Inferior parietal cortex (tissue), 1 donor: ENCODE measurements around the gene ADAMTS7.
A peak's percentile ranks its signal among the peaks of the same experiment; 100 is the strongest.
"Not testable (repeated sequence)": the region's sequence is repeated elsewhere in the genome, so short reads cannot be mapped to it uniquely, and the experiment has no call there.

Source experiments
- DNase-seq: peaks from one replicate; pipeline ENCODE4 v3.0.0-alpha.2; 2016; ENCODE audit errors: extremely low spot score

The ADAMTS7 gene

DNA sequence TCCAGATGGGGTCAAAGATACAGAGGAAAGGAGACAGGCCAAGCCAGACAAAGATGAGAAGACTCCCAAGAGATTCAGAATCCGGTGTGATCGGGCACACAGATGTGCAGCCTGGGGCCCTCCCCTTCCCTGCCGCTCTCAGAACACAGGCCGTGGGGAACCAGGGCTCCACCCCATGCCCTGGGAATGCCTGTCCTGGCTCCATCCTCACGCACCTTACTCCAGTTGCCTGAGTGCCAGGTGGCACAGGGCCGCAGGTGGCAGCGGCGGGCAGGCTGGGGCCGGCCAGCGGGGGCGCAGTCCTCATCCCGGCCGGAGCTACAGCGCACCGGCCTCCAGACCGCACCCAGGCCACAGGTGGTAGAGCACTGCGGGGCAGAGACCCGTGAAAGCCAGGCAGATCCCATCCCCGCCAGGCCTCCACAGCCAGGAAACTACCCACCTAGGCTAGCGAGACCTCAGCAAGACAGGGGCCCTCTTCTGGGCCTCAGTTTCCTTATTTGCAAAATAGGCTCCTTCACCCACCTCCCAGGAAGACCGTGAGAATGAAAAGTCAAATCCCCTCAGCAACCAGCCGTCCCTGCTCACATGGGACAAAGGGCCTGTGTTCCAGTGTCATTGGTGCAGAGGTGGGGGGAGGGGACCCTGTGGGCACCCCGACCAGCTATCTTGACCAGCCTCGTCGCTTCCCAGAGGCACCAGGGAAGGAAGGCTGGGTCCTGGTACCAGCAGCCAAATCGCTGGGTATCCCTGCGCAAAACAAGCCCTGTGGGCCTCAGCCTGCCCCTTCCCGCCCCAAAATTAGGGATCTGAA is 46.7 kb downstream of the ADAMTS7 start:
- DNase-seq, result not testable (repeated sequence)

DNA sequence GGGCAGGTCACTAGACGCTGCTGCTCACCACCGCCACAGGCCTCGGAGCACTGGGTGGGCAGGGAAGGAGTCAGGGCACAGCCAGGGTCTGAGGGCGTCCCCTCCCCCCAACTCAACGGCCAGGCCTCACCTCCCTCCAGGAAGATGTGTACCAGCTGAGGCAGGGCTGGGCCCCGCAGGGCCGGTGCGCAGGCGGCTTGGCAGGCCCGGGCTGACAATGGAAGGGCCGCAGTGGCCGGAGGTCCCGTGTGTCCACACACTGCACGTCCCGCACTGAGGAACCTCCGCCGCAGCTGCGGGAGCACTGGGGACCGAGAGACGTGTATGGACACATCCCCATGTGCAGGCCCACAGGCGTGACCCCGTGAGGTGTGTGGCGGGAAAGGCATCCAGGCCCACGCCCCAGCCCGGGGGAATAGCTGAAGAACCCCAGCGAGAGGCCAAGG is 47.4 kb downstream of the ADAMTS7 start:
- no peak for DNase-seq

DNA sequence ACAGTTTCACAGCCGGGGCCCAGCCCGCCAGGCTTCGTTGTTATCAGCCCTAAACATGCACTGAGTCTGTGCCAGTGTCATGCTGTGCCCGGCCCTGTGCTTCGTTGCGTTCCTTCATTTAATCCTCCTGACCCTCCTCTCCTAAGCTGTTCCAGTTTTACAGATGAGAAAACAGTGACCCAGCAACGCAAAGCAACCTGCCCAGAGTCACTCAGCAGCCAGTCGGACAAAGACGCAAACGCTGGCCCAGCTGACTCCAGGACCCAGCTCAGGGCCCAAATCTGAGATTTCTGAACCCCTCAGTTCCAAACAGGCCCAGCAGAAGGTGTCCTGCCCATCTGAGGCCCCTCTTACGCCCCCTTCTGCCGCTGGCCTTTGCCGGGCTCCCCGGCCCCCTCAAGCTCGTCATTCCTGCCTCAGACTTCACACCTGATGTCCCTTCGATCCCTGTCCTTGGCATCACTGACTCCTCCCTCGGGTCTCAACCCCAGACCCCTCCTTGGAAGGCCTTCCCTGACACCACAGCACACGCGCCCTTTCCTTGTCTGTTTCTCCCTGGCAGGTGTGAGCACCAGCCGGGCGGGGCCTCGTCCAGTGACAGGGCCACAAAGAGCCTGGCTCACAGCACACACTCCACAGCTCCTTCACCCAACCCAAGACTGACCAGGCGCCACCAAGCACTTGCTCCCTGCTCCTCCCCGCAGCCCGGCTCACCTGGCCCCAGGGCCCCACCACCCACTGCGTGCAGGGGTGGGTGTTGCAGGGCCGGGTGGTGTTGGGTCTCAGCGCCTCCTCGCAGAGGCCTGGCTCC is 48.1 kb downstream of the ADAMTS7 start:
- DNase-seq, result no peak

DNA sequence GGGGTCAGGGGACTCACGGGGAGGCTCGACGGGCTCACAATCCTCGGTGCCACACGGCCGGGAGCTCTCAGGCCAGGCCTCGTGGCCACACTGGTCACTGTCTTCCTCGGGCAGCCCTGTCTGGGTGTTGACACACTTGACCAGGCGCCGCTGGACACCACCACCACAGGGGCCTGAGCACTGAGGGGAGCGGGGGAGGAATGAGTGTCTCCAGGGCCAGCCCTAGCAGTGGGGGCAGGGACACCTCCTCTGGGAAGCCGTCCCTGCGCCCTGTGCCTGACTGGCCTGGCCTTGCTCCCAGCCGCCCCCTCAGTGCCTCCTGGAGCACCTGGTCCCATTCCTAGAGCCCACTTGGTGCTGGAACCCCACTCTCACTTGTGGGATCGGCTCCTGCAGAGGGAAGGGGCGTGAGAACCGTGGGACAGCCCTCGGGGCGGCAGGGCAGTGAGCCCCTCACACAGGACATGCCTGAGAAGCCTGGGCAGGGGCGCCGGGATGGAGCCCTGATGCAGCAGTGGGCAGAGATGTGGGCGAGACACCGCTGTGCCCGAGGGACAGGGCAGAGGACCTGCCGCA is 48.8 kb downstream of the ADAMTS7 start:
- not testable (repeated sequence) for DNase-seq

DNA sequence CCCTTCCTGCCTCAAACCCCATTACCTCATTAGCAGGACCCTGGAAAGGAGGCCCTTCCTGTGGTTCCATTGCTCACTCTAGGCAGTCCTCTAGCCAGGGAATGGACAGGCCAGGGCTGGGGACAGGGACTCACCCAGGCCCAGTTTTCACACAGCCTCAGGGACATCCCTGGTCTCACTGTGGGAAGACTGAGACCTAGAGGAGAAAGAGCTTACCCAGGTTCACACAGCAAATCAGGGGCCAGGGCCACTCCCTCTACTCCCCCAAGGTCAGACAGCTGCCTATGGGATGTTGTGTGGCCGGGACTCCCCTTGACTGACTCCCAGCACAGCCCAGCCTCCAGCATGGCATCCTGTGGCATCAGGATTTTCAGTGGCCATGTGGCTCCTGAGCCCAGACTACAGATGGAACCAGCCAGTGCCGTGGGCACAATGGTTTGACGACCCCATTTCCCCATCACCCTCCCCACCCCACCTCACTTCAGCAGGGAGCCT is 49.3 kb downstream of the ADAMTS7 start:
- no peak for DNase-seq

DNA sequence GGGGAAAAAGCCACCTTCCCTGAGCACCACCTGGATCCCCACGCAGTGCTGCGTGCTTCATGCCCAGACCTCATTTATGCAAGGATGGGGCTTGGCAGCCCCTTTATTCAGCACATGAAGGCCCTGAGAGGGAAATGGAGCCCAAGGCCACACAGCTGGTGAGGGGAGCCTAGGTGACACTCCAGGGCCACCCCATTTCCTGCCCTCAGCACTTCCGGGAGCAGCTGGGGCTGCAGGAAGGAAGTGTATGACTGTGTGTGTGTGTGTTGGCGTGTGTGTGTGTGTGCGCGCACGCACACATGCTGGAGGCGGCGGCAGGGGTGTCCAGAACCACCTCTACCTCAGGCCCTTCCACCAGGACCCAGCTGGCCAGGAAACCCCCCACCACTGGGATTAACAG is 49.8 kb downstream of the ADAMTS7 start:
- DNase-seq, result not testable (repeated sequence)

DNA sequence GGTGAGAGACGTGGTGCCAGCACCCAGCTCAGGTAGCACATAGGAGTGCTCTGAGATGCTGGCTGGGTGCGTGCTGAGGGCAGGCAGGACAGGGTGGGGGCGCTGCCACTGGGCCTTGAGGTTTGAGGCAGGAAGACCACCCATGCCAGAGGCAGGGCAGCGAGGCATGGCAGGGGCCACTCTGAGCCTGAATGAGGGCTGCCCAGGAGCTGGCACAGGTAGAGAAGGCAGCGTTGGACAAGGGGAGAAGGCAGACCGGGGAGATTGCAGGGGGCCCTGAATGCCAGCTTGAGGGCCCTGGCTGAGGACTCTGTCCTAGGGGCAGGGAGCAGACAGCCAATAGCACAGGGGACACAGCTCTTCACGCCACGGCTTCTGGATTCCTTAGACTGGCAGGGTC is 50.2 kb downstream of the ADAMTS7 start:
- DNase-seq, result no peak

DNA sequence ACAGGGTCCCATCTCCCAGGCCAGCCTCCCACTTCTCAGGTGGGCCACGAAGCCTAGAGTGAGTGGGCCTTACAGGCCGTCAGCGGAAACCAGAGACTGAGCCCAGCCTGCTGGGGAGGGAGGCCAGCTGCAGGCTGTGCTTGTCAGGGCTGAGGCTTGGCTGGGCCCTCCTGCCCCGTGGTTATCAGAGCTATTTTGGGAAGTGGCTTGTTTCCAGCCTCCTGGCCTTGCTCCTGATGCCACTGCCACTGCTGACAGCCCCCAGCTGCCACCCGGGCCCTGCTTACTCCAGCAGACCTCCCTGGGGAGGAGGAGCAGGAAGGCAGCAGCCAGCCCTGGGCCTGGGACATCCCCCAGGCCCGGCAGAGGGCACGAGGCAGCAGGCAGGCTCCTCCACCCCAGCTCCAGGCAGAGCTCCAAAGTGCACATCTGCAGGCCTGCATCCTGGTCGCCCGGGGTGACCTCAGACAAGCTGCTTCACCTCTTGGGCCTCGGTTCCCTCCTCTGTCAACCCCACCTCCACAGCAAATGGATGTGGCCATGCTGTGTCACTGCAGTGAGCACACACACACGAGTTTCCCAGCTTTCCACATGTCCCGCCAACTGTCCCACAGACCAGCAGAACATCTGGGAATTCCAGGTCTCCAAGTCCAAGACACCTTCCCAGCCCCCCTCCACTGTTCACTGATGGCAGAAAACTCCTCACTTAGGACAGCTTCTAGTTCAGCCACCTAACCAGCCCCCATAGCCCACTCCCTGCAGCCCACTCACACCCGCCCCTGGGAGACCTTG is 51.0 kb downstream of the ADAMTS7 start:
- DNase-seq, result not testable (repeated sequence)

DNA sequence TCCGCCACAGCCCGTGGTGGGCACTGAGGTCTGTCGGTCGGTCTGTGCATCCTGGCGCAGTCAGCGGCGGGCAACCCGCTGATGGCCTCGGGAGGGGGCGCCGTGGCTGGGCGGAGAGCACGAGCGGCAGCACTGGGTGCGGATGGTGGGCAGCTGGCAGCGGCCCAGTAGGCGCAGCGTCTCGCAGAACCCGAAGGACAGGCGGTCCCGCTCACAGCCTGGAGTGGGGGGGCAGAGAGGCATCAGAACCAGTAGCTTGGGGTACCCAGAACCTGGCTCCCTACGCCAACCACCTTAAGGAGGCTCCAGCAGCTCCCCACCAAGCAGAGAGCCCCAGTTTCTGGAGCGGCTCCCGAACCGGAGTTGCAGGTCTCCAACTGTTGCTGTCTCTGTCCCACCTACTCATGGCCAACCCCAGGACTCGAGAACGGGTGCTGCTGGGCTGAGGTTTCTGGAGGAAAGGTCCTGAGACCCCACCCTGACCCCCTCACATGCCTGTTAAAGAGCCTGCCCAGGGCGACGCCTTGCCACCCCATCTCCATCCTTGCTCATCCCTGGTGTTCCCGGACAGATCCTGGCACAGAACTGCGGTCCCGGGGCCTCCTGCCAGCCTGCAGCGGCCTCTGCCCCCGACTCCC is 51.8 kb downstream of the ADAMTS7 start:
- DNase-seq, result not testable (repeated sequence)

DNA sequence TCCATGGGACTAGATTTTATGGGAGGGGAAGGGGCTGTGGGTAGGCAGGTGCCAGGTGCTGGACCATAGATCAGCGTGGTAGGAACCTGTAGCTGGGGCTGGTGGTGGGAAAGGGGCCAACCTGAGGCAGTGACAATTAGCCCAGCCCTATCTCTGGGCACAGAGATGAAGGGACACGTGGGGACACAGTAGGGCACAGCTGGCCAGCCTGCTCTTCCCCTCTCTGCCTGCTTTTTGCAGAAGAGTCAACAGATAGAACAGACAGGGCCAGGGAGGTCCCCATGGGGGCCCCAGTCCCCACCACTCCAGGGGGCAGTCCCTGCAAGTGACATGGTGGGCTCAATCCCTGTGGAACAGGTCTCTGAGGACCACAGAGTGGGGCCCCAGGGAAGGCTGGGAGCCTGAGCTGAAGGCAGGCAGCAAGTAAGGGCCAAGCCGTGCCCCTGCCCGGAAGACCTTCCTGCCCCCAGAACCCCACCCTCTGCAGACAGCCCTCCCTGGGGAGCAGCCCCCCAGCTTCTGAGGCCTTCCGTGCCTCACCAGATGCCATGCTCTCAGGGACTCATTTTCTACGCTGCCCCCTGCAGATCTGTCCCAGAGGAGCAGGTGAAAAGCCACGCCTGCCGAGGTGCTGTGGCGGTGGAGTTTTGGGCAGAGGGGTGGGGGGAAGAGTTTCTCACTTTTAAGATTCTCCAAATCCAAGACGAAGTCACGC is 52.6 kb downstream of the ADAMTS7 start:
- DNase-seq, result not testable (repeated sequence)

DNA sequence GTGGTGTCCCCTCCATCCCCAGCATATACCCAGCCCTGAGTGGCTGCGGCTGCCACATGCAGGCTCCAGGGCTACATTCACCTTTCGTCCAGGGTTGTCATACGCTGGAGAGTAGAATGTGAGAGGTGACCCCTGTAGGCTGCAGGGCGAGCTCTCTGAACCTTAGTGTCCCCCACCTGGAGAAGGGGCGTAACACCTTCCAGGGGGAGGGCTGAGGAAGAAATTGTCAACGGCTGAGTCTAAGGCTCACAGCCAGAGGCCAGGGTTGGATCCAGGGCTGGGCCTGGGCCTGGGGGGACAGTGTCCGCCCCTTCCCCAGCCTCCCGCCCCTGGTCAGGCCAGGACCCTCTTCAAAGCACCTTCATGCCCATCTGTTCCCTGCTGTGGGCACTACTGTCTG is 53.2 kb downstream of the ADAMTS7 start:
- not testable (repeated sequence) for DNase-seq

DNA sequence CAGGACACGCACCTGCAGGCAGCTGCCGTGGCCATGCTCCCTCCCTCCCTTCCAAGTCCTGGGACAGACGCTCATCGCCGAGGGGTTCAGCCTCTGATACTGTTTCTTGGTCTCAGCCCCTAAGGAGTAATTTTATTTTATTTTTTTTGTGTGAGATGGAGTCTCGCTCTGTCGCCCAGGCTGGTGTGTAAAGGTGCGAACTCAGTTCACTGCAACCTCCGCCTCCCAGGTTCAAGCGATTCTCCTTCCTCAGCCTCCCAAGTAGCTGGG is 53.7 kb downstream of the ADAMTS7 start:
- no peak for DNase-seq

DNA sequence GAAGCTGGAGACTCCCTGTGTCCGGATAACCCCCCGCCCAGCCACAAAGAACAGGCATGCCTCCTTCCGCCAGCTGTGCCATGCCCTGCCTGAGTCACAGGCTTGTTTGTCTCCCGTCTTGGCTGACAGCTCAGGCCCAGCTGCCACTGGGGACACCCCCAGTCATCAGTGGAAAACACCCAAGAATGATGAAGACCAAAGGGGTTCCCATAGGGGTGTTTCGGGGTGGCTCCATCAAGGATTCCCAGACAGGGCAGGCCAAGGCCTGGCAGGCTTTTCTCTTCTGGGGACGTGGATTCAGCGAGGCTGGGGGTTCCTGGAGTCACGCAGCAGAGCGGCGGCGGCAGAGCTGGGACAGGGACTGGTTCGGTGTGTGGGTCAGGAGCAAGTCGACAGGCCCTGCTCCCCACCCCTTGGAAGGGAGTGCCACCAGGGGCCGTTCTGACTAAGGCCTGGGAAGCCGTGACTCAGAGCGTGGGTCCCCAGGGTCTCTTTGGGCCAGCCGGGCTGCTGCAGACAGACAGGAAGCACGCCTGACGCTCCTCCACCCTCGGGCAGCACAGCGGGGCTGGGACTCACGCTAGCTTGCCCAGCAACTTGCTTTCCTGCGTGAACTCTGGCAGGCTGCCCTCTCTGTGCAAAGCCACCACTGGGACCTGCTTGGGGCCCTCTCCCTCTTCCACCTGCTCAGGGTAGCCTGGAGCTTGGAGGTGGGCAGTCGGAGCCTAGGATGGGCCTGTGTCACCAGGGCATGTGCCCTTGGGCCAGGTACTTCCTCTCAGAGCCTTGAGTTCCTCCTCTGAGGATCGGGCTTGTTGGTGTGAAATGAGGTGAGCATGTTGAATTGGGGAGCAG is 54.3 kb downstream of the ADAMTS7 start:
- peak; percentile 53 for DNase-seq

DNA sequence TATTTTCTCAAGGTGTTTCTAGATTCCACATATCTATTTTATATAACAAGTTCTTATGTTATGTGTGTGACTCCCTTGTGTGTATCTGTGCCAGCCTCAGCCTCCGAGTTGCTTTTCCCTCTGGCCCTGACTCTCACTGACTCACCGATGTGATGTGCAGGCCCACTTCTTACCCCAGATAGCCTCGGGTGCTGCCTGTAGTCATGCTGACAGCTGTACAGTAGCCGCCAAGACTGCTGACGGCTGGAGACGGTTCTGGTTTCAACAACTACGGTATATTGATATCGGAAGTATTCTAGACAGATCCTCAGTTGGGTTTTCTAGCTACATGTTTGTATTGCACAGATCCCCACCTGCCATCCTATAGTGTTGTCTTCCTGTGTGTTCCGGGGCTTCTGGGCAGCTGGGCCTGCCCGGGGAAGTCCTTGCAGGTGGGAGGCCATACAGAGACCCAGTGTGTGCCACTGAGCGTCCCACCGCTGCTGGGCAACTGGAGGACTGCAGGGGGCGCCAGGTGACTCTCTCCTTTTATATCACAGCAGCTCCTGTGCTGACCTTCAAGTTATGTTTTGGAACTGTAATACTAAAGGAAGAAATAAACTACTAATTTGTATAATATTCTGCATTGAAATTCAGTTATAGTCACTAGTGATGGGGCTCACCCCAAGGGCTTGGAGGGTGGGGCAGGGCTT is 55.2 kb downstream of the ADAMTS7 start:
- not testable (repeated sequence) for DNase-seq

DNA sequence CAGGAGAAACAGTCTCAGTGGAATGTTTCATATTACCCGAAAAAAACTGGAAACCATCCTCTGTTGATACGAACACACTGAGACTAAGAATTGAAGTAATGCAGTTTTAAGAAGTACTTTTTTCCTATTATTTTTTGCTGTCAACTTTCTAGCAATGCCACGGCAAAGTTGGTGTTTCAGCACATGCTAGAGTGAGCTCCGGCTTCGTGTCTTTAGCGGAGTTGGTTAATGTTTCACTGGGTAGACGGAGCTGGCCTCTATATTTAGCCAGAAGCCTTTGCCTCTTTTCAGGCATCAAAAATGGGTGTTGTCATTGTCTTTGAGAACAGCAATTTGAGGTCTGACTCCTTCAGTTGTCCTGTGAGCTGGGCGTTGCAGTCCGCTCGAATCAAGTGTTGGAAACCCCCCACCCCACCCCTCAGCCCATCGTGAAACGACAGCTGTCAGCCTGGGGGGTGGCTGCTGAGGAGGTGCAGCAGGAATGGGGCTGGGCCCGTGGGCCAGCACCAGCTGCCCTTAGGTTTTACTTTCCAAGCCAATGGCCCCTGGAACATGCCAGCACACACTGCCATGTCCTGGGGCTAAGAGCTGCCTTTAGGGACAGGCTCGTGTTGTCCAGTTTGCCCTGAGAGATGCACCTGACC is 56.5 kb downstream of the ADAMTS7 start:
- DNase-seq, result not testable (repeated sequence)

DNA sequence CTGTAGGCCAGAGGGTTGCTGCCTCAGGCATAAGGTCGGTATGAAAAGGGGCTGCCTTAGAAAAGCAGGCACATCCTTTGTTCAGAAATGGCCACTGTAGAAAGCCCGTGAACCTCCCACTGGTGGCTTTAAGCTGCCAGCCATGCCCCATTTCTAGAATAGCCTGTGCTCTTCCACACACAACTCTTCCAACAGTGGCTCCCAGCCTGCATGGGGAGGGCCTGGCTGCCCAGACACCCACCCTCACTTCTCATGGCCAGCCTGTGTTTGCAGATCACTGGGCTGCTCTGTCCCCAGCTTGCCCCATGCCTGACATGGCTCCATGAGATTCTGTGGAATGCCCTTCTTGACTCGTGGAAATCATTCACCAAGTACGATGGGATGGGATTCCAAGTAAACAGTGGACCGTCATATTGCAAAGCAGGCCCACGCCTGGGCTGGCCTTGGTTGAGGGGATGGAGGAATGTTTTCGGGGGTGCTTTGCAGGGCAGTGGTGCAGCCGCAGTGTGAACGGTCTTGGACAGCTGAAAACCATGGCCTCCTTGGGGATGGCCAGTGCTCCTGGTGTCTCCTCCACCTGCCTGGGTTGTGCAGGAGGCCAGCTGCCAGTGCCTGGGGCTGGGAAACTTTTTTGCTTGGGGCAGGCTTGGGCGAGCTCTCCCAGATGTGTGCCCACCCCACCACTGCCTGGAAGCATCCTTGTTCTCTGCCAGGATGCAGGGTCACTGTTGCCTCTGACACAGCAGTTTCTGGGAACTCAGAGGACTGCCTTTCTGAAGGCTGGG is 57.3 kb downstream of the ADAMTS7 start:
- DNase-seq, result not testable (repeated sequence)

DNA sequence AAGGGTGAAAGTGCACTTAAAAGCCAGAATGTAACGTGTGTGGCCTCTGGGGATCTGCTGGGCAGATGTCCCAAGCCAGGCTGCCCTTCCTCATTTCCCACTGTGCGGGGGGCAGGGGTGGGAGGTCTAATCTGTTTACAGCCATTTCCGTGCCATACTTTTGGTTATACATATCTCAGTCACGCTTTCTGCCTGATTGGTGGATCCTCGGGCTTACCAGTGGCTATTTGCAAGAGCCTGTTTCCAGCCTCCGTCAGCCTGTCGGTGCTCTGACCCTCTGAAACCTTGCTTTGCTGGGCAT is 58.0 kb downstream of the ADAMTS7 start:
- DNase-seq, result not testable (repeated sequence)
